Stimulated activated CD4-positive, alpha-beta T cell treated with anti-CD3 and anti-CD28 coated beads, TNF-alpha, amount 100 ng/mL, for 4 hours (primary cell): ENCODE data around the gene LENEP.

Experiments
- DNase-seq, 3 experiments: peaks; one replicate each; pipeline ENCODE4 v3.0.0-alpha.2; 2020; ENCODE audit warnings: low read depth in 3 of 3

The LENEP gene

DNA sequence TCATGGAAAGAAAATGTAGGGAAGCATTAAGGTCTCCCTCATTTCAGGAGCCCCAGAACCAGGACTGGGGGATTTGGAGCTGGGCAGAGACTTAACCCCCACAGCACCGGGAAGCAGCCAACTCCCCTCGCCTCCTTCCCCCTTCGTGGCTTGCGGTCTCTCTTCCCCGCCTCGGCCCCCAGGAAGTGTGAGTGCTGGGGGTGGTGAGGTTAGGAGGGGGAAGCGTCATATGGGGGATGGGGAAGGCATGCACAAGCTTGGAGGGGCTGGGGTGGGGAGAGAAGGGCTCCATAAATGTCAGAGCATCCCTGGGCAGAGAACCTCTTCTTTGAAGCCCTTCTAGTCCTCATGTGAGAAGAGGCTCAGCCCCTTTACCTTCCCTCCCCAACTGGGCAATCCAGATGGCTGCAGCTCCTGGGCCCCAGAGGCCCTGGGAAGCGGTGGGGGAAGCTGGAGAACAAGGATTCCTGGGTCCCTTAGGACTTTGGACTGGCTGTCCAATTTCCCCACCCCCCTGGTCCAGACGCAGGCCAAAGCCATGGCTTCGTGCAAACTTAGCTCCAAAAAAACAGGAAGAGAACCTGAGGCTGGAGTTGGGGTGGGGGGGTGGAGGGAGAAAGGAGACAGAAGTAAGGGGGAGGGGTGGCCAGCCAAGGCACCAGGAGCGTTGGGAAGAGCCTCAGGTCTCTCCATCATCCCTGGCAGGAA is 17.0 kb downstream of the LENEP start:
- DNase-seq, result no peak

DNA sequence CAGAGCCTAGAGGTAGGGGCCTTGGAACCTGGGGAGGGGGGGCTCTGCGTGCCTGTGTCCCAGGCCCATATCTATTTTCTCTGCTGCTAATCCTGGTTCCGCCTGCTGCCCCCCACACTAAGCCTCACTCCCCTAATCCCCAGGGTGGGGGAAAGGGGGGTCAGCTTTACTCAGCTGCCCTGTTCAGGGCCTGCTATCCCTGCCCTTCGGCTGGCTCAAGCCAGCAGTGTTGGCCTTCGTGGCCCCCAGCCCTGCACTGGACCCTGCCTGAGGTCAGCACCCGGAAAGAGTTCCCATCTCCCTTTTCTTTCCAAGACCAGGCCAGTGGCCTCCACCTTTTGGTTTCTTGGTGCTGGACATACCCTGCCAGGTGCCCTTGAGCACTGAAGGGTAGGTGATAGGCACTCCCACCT is 17.6 kb downstream of the LENEP start:
- DNase-seq, result no peak

DNA sequence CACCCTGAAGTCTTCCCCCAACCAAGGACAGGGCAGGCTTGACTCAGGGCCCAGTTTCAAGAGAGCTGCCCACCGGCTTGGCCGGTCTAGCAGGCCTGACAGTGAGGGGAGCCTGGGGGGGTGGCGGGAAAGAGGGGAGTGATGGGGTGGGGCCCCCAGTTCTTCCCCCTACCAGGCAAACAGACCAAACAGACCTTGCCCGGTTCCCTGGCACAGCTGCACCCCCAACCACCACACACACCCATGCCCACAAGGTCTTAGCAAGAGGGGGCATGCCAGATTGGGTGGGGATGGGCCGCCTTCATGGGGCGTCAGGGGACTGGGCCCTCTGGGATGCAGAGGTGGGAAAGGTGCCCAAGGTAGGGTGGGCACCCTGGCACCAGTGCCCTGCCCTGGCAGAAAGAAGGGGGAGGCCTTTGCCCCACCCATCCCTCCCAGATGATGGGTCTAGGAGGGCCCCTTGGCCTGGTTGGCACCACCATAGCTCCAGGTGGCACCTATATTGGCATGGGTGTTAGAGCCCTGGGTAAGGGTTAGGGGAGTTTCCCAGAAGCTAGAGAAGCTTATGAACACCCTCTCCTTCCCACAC is 18.1 kb downstream of the LENEP start:
- DNase-seq, result no peak

DNA sequence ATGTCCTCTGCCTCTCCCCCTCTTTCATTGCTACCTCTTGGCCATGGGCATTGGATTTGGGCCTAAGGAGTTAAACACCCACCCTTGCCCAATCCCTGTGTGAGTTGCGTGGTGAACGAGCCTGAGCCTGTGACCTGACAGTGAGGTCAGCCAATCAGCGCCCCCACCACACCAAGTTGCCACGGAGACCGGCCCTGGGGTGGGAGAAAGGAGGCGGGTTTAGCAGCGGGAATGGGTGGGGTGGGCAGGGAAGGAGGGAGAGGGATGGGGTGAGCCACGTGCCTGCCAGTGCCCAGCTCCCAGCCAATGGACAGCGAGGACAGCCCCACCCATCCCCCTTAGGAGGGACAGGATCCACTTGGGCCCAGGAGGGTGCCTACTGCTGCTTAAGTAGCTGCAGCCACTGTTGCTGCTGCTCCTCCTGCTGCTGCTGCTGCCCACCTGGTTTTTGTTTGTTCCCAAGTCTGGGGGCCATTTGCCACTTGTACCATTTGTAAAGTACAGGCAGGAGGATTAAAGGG is 18.7 kb downstream of the LENEP start:
- DNase-seq, result no peak

DNA sequence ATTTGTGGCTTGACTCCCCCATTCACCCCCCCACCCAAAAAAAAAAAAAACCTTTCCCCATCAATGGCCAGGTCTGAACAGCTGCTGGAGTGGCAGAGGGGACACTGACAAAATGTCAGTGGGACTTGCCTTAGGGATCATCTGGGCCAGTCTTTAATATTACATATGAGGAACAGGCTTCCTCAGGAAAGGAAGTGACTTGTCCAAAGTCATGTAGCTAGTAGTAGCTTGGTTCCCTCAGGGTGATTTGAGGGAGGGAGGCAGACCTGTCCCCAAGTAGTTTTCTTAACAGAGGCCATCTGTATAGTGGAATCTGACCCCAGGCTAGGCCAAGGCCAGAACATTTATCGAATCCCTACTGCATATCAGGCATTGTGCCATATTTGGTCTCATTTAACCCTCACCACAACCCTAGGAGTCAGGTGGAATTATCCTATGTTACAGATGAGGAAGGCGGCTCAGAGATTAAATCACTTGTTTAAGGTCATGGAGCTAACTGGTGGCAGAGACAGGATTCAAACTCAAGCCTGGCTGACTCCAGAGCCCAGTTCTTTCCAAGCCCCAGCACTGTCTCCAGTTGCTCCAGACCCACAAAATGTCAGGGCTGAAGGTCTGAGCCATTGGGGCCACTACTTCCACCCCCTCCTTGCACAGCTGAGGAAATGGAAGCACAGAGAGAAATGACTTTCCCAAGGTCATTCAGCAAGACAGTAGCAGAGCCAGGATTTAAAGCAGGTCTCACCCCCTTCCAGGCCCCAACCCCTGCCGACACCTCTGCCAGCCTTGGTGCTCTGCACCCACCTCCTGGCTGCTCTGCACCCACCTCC is 19.6 kb downstream of the LENEP start:
- no peak for DNase-seq

DNA sequence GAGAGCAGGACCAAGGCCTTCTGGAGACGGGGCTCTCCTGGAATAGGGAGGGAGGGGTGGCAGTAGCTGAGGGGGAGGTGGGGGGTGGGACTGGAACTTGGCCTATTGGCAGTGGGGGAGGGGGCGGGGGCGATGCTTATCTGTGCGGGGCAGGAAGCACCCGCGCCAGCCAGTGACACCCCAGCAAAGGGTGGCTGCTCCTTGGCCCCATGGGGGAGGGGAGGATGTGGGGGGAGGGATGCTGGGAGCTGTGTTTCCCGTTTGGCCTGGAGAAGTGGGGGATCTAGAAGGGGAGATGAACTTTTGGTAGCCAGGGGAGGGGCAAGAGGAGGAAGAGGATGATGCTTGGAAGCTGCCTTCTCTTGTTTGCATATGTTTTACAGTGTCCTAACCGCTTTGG is 20.2 kb downstream of the LENEP start:
- no peak for DNase-seq

DNA sequence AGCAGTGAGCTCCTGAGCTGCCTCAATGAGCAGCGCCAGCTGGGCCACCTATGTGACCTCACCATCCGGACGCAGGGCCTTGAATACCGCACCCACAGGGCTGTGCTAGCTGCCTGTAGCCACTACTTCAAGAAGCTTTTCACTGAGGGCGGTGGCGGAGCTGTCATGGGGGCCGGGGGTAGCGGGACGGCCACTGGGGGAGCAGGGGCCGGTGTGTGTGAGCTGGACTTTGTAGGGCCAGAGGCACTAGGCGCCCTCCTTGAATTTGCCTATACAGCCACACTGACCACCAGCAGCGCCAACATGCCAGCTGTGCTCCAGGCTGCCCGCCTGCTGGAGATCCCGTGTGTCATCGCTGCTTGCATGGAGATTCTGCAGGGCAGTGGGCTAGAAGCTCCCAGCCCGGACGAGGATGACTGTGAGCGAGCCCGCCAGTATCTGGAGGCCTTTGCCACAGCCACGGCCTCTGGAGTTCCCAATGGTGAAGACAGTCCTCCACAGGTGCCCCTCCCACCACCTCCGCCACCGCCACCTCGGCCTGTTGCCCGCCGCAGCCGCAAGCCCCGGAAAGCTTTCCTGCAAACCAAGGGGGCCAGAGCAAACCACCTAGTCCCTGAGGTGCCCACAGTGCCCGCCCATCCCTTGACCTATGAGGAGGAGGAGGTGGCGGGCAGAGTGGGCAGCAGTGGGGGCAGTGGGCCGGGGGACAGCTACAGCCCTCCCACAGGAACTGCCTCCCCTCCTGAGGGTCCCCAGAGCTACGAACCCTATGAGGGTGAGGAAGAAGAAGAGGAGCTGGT is 21.5 kb downstream of the LENEP start:
- DNase-seq, result no peak

DNA sequence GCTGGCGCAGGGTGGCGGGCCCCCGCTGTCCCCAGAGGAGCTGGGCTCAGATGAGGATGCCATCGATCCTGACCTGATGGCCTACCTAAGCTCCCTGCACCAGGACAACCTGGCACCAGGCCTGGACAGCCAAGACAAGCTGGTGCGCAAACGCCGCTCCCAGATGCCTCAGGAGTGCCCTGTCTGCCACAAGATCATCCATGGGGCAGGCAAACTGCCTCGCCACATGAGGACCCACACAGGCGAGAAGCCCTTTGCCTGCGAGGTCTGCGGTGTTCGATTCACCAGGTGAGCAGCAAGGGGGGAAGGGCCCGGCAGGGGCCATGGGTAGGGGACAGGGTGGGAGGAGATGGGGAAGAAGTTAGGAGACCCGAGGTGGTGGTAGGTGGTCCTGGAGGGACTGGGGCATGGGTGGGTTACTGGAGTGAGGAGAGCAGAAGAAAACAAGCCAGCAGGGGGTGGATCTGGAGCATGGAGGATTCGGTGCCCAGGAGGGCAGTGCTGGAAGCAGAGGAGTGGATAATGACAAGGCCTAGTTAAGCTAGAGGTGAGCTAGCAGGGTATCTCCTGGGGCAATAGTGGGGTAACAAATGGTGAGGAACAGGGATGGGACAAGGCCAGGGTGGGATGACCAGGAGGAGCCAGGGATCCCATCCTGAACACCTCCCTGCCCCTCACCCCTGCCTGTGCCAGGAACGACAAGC is 22.3 kb downstream of the LENEP start:
- DNase-seq, result no peak

DNA sequence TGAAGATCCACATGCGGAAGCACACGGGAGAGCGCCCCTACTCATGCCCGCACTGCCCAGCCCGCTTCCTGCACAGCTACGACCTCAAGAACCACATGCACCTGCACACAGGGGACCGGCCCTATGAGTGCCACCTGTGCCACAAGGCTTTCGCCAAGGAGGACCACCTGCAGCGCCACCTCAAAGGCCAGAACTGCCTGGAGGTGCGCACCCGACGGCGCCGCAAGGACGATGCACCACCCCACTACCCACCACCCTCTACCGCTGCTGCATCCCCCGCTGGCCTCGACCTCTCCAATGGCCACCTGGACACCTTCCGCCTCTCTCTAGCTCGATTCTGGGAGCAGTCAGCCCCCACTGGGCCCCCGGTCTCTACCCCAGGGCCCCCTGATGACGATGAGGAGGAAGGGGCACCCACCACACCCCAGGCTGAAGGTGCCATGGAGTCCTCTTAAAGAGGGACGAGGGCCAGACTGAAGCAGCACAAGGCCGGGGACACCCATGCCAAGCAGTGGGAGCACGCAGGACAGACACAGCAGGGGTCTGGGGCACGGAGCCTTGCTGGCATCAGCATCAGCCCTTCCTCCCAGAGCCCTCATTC is 22.9 kb downstream of the LENEP start:
- DNase-seq, result no peak

DNA sequence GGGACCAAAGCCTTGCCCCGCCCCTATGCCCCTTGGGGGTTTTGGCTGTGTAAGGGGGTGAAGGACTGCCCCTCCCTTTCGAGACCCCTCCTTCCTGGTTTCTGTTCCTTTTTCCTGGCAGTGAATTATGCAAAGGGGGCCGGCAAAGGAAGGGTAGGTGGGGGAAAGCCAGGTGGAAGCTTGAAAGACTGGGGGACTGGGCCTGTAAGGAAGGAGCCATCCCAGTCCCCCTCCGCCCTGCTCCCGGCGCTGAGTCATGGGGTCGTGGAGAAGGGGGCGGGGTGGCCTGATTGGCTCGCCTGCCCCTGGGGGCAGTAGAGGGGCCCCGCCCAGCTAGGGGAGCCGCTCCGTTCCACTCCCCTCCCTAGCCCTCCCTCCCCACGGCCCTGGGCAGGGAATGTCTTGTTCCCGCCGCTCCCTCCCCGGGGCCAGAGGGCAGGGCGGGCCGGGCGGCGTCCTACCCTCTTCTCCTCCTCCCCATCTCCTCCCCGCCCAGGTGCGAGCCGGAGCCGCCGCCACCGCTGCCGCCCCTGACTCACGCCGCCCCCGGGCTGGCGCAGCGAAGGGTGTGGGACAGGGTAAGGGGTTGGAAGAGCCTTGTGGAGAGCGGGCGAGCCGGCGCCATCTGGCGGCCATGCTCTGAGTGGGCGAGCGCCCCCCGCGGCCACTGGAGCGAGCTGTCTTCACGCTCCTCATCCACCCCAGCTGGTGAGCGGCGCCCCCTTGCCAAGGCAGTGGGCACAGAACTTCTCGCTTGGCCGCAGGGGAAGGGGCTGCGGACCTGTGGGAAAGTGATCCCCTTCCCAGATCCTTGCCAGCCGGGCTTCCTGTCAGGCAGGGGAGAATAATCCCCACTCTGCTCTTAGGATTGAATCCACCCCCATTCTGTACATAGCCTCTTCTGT is 23.9 kb downstream of the LENEP start:
- DNase-seq, result peak; percentile 87 to 93 (median 90)

DNA sequence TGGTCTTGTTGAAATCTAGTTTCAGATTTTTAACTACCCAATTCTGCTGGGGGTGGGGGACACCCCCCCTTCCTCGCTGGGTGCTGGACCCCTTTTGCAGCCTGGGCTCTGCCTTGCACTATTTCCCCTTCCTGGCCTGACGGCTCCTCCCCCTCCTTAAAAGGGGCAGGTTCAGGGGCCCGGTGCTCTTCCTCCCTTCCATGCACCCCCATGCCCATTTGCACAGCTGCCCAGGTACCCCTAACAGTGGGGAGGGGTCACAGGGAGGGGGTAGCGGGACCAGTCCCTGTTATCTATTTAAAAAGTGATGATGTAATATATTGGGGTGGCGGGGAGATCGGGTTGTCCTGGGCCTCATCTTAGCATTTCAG is 24.5 kb downstream of the LENEP start:
- DNase-seq, result no peak

DNA sequence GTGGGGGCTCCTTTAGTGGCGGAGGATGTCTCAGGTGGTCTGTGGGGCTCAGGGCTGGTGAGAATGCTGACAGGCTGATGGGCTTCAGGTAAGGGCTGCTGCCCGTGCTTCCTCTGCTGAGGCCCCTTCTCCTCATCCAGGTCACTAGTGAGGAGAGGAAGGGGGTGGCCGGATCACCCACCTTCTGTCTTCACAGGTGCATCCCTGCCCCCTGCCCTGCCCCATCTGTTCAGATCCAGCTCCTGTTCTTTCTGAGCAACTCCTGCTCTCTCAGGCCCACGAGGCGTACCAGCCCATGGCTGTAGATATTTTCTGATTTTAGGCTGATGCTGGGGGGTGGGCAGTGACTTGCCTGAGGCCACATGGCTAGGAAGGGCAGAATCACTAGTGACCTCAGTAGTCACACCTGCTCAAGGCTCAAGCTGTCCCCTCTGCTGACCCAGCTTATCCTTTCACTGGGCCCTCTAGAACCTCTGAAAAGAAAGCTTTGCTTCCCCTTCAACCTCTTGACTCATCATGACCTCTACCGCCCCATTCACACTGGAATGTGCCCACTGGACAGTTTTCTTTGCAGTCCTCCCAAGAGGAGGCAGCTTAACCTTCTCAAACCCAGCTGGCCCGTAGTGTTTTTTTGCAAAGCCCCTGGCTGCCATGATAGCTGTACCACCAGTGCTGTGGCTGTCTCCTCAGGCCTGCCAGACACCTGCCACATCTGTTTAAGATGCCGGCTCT is 25.4 kb downstream of the LENEP start:
- DNase-seq, result no peak

DNA sequence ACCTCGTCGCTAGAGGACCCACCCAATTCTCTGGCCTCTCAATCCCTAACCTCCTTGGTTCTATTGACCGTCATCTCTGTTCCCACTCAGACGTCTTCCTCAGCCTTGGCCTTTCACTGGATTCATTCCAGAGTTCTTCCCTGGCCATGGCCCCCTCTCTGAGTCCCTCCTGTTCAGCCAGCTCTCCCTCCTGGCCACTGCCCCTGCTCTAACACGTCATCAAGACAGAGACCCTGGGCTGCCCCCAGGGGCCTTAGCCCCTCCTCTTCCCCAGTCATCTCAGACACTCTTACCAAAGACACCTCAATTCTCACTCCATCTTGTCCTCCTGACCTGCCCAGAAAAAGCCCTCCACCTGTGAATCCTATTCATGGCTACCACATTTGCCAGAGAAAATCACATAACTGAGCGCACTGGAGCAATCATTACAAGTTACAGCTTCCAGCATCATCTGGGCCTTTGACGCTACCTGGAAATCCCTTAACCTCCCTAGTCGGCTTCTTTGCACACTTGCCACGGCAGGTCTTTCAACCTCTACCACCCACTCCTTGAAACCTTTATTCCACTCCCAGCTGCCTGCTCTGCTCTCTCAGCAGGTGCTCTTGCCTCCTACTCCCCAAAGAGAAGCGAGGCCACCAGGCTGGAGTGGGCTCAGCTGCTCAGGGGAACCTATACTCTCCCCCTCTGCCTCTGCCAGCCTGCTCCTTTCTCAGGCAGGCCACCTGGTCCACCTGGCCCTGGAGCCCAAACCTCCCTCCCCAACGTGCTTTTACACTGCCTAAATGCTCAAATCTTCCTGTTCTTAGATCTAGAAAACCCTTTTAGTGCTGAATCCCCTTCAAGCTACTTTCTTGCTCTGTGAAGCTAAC is 26.2 kb downstream of the LENEP start:
- no peak for DNase-seq

DNA sequence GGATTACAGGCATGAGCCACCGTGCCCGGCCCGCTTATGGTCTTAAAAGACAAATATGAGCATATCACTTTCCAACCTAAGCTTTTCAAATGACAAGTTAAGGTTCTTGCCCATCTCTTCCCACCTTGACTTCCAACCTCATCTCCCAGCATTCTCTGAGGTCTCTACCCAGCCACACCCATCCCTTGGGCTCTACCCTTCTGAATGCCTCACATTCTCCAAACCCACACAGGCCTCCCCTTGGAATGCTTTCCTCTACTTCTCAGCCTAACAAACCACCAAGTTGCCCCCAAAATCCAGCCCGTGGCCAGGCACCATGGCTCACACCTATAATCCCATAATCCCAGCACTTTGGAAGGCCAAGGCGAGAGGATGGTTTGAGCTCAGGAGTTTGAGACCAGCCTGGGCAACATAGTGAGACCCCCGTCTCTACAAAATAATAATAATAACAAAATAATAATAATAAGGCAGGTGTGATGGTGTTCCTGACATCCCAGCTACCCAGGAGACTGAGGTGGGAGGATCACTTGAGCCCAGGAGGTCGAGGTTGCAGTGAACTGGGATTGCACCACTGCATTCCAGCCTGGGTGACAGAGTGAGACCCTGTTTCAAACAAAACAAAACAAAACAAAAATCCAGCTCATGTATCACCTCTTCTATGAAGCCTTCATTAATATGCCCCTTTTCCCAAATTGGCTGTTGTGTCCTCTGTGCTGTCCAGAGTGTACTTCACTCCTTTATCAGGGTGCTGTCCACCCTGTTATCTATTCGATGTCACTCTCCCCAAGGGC is 28.9 kb downstream of the LENEP start:
- DNase-seq, result no peak

DNA sequence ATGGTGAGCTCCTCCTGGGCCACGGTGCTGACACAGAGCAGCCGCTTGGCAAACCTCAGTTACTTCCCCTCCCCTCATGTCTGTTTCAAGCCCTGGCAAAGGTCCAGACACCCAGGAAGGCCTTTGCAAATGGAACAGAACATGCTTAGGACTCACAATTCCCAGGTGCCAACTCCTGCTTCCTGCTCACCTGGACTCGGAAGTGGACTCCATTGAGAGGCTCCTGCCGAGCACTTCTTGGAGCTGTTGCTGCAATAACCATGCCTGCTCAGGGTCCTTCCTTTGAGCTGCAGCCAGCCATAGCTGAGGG is 29.5 kb downstream of the LENEP start:
- no peak for DNase-seq

DNA sequence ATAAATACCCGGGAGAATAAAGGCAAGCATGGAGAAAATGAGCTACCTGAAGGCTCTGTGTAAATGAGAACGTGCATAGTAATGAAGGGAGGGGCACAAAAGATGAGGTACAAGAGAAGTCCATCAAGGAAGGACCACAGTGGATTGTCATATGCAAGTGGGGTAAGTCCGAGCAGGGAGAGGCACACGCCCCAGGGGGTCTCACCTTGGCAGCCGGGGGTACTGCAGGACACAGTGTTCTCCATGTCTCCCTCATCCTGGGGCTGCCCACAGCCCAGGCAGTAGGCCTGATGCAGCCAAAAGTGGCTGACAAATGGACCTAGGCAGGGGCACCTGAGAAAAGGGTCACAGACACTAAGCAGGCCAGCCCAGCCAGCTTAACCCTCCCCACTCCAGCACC is 30.2 kb downstream of the LENEP start:
- no peak for DNase-seq

DNA sequence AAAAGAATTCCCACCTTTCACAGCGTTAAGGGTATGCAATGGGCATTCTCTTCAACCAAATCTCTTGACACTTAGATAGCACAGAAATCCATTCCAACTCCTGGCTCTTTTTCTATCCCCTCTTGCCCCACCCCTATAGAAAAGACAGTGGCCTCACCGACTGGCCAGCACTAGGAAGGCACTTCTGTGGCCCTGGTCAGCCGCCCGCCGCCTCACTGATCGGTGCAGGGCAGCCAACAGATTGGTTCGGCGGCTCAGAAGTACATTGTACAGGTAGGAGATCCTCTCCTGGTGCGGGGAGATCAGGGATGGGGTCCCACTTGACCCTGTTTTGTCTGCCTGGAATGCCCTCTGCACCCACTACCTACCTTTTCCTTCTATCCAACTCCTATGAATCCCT is 30.9 kb downstream of the LENEP start:
- DNase-seq, result no peak

DNA sequence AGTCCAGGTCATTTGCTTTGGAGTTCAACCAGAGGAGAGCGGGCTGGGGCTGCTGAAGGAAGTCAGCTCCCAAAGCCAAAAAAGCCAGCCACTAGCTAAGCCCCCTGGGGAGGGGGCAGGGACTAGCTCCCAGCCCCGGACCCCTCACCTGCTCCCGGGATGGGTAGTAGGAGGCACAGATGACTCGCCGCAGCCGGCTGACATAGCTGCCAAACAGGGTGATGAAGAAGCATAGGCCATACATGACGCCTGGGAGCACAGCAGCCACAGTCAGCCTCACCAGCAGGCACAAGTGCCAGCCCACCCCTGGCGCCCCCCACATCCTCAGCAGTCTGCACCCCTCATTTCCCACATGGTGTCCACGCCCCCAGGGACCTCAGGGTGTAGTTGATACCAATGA is 32.8 kb downstream of the LENEP start:
- DNase-seq, result no peak
